HepG2 (cell line): ENCODE results near the gene NAV2. TPM values are rescaled to one million over a fixed set of nuclear protein-coding genes. Genes with fewer than 3 reads are reported as not detected.
A peak's percentile ranks its signal among the peaks of the same experiment; 100 is the strongest.

Experiments
- CBFB ChIP-seq: sonication (generic); formaldehyde crosslinking; IDR thresholded peaks from 2 replicates; pipeline ENCODE4 v1.4.0; 2020; ENCODE audit warnings: missing genetic modification reagents
- DNMT1 ChIP-seq: sonication (generic); formaldehyde crosslinking; IDR thresholded peaks from 2 replicates; pipeline ENCODE4 v1.5.1; 2020; ENCODE audit warnings: mild to moderate bottlenecking, missing genetic modification reagents
- DPF2 ChIP-seq: sonication (generic); formaldehyde crosslinking; IDR thresholded peaks from 2 replicates; pipeline ENCODE4 v1.4.0; 2020; ENCODE audit warnings: mild to moderate bottlenecking, low read depth, missing genetic modification reagents, borderline replicate concordance
- EED ChIP-seq: sonication (generic); formaldehyde crosslinking; IDR thresholded peaks from 2 replicates; pipeline ENCODE4 v1.5.0; 2020; ENCODE audit warnings: mild to moderate bottlenecking, missing genetic modification reagents
- FOXA3 ChIP-seq: IDR thresholded peaks from 2 replicates; pipeline ENCODE4 v1.6.1; 2016; ENCODE audit warnings: missing genetic modification reagents, missing compliant biosample characterization
- GATA4 ChIP-seq: sonication (generic); IDR thresholded peaks from 2 replicates; pipeline ENCODE4 v1.6.1; 2016; ENCODE audit warnings: antibody characterized with exemption, low read depth, borderline replicate concordance
- MAFF ChIP-seq: IDR thresholded peaks from 2 replicates; pipeline ENCODE4 v1.6.1; 2011; ENCODE audit warnings: low read depth, low read length, improper control_type of control experiment
- MAFK ChIP-seq, 2 experiments: IDR thresholded peaks in 1 of 2; conservative IDR thresholded peaks in 1 of 2; 2 replicates each; pipeline ENCODE4 v1.6.1; 2011; ENCODE audit warnings: improper control_type of control experiment in 2 of 2, low read length in 2 of 2
- MATR3 ChIP-seq: sonication (generic); formaldehyde crosslinking; IDR thresholded peaks from 2 replicates; pipeline ENCODE4 v1.4.0; 2020; ENCODE audit warnings: missing genetic modification reagents
- PITX1 ChIP-seq: sonication (generic); formaldehyde crosslinking; IDR thresholded peaks from 2 replicates; pipeline ENCODE4 v1.5.1; 2020; ENCODE audit warnings: mild to moderate bottlenecking, missing genetic modification reagents
- PLRG1 ChIP-seq: fragments of 450-650 bp; conservative IDR thresholded peaks from 2 replicates; pipeline ENCODE4 v1.6.1; 2016
- PRDM10 ChIP-seq: sonication (generic); formaldehyde crosslinking; IDR thresholded peaks from 2 replicates; pipeline ENCODE4 v1.4.0; 2020; ENCODE audit warnings: low read depth, missing genetic modification reagents
- SIN3B ChIP-seq: fragments of 150-350 bp; IDR thresholded peaks from 2 replicates; pipeline ENCODE4 v1.6.1; 2014; ENCODE audit warnings: low read length
- SMAD9 ChIP-seq: sonication (generic); formaldehyde crosslinking; IDR thresholded peaks from 2 replicates; pipeline ENCODE4 v1.5.1; 2020; ENCODE audit warnings: mild to moderate bottlenecking, missing genetic modification reagents
- ZNF101 ChIP-seq: sonication (generic); formaldehyde crosslinking; IDR thresholded peaks from 2 replicates; pipeline ENCODE4 v1.4.0; 2020; ENCODE audit warnings: mild to moderate bottlenecking, low read depth, missing genetic modification reagents, borderline replicate concordance
- ZNF337 ChIP-seq: sonication (generic); formaldehyde crosslinking; IDR thresholded peaks from 2 replicates; pipeline ENCODE4 v1.5.1; 2020; ENCODE audit warnings: missing genetic modification reagents, low read depth, mild to moderate bottlenecking, borderline replicate concordance
- ZNF589 ChIP-seq: sonication (generic); formaldehyde crosslinking; conservative IDR thresholded peaks from 2 replicates; pipeline ENCODE4 v1.8.0; 2022; ENCODE audit warnings: mild to moderate bottlenecking, moderate library complexity, missing genetic modification reagents
- ZNF615 ChIP-seq: sonication (generic); formaldehyde crosslinking; IDR thresholded peaks from 2 replicates; pipeline ENCODE4 v1.5.0; 2020; ENCODE audit warnings: mild to moderate bottlenecking, missing genetic modification reagents, borderline replicate concordance
- ZNF704 ChIP-seq: sonication (generic); formaldehyde crosslinking; IDR thresholded peaks from 2 replicates; pipeline ENCODE4 v1.8.1; 2023; ENCODE audit warnings: mild to moderate bottlenecking, inconsistent platforms, moderate library complexity, missing genetic modification reagents, borderline replicate concordance
- ZNF724P ChIP-seq: sonication (generic); formaldehyde crosslinking; IDR thresholded peaks from 2 replicates; pipeline ENCODE4 v1.8.0; 2022; ENCODE audit warnings: missing genetic modification reagents, borderline replicate concordance
- polyA plus RNA-seq, 8 experiments: library from polyadenylated mRNA; depleted of rRNA in 3 of 8; stranded (reverse) in 7 of 8; unstranded in 1 of 8; fragments of >200 nt; fragmentation: Illumina TruSeq in 4 of 8; extraction: Trizol in 4 of 8; gene quantifications; 2 replicates each; pipeline versions ENCODE4 v1.2.1 to v1.2.3, GENCODE V29; 2011 to 2016; ENCODE audit warnings: low read depth in 4 of 8, missing spikeins in 1 of 8, mixed read lengths in 1 of 8; ENCODE audit not compliant: insufficient read depth in 1 of 8
- total RNA-seq, 5 experiments: library from RNA; depleted of rRNA; stranded (reverse); fragments of >200 nt; fragmentation: Illumina TruSeq; extraction: Trizol; gene quantifications; 2 replicates each; pipeline ENCODE4 v1.2.3, GENCODE V29; 2016; ENCODE audit warnings: low read depth in 1 of 5
- TF ChIP-seq, protein P1 (sequence below): sonication (generic); formaldehyde crosslinking; IDR thresholded peaks from 2 replicates; pipeline ENCODE4 v1.5.0; 2020; ENCODE audit warnings: missing genetic modification reagents

NAV2 gene
- total and polyA plus RNA-seq, 2 of the 13 experiments (the other 11 are each of a cell fraction or from before 2014, with no cell fraction given), result 9.3 to 34.6 TPM

DNA sequence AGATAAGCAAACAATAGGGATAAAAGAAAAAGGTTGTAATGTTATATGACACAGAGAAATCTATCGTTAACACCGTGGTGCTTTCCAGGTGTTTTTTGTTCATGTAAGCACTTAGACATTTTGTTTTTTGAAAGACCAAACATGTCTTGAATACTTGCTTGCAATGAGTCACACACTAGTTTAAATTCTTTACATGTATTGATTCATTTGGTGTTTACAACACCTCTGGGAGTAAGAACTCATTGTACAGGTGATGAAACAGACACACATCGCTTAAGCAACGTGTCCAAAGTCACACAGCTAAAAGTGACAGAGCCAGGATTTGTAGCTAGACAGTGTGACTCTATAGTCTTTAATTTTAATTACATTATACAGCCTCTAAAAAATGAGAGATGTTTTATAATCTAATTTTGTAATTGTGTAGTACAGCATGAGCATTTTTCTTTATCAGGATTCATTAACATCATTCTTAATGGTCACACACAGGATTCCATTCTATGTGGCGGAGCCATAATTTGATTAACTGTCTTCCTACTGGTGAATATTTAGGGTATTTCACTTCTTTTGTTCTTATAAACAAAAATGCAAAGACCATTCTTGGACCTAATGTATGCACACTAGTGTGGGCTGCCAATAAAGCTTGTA, 298.8 kb downstream of the NAV2 start (continued):
- TF ChIP-seq SIN3B (no peak), DNMT1 (no peak), SMAD9 (CRISPR knock-in tag) (no peak), PLRG1 (no peak), MATR3 (CRISPR knock-in tag) (no peak), PRDM10 (CRISPR knock-in tag) (no peak), CBFB (no peak), MAFF (peak; percentile 59), ZNF704 (CRISPR knock-in tag) (no peak), ZNF337 (CRISPR knock-in tag) (no peak), ZNF589 (CRISPR knock-in tag) (no peak), EED (no peak), ZNF101 (CRISPR knock-in tag) (no peak), GATA4 (no peak), ZNF724P (CRISPR knock-in tag) (no peak), FOXA3 (CRISPR knock-in tag) (peak; percentile 90), DPF2 (CRISPR knock-in tag) (peak; percentile 63; the same call in 1 of the 2 replicates), ZNF615 (CRISPR knock-in tag) (no peak), MAFK (conservative IDR thresholded peaks at IDR 0.05 in 1 of 2, IDR thresholded peaks at IDR 0.05 in 1 of 2; ENCODE audit: low read length in 2 of 2) (peak; percentile 56 to 59; a peak in 2 of 4 replicates), PITX1 (CRISPR knock-in tag) (no peak)
- TF ChIP-seq, protein P1, sequence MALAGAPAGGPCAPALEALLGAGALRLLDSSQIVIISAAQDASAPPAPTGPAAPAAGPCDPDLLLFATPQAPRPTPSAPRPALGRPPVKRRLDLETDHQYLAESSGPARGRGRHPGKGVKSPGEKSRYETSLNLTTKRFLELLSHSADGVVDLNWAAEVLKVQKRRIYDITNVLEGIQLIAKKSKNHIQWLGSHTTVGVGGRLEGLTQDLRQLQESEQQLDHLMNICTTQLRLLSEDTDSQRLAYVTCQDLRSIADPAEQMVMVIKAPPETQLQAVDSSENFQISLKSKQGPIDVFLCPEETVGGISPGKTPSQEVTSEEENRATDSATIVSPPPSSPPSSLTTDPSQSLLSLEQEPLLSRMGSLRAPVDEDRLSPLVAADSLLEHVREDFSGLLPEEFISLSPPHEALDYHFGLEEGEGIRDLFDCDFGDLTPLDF (CRISPR knock-in tag), result no peak
